Measurements from ENCODE around the gene GAS7. TPM values are rescaled to one million over a fixed set of nuclear protein-coding genes. Genes with fewer than 3 reads are reported as not detected.

Gene GAS7
- total and polyA plus RNA-seq, 3 donors from 2014 or later: 70.2 to 184 (median 152) TPM

- no peaks in the 10 kb centered on the region for H3K27me3 ChIP-seq
- H3K36me3 ChIP-seq (ENCODE audit: low read depth, missing control alignments): no peaks in the 10 kb centered on the region
- no peak overlapping the region for H3K4me3 ChIP-seq
- H3K9me3 ChIP-seq: no peaks in the 10 kb centered on the region
- WGBS, 2 donors: 86 to 90% methylated on average over 12 of the region's 12 CpGs
- H3K27ac ChIP-seq: no peak overlapping the region
- intact Hi-C loops (cut with DNase I; ENCODE audit: low total_unique reads): no loop called here
- H3K4me1 ChIP-seq: no peaks in the 10 kb centered on the region
- TF ChIP-seq POLR2A (IDR thresholded peaks at IDR 0.05) (no peak), CTCF (IDR thresholded peaks at IDR 0.05) (no peak)
- DNase-seq: peak; percentile 37
Measured at GRCh38 chr17:10151667-10152496, 46.5 kb downstream of the GAS7 start.

GRCh38 chr17:10149573-10150399 is 48.6 kb downstream of the GAS7 start:
- intact Hi-C loops (cut with DNase I; ENCODE audit: low total_unique reads): no loop called here
- Histone ChIP-seq H3K27me3 (no peaks in the 10 kb centered on the region), H3K9me3 (no peaks in the 10 kb centered on the region), H3K4me1 (no peaks in the 10 kb centered on the region), H3K4me3 (no peak overlapping the region), H3K27ac (no peak overlapping the region), H3K36me3 (ENCODE audit: low read depth, missing control alignments) (no peaks in the 10 kb centered on the region)
- TF ChIP-seq POLR2A (IDR thresholded peaks at IDR 0.05): no peak
- no peak for TF ChIP-seq CTCF (IDR thresholded peaks at IDR 0.05)
- no peak for DNase-seq
- WGBS, 2 donors: 81 to 86% methylated on average over 8 of the region's 8 CpGs

GRCh38 chr17:10147761-10148415 is 50.5 kb downstream of the GAS7 start:
- WGBS, 2 donors: 81 to 84% methylated on average over 8 of the region's 8 CpGs

GRCh38 chr17:10147040-10147439 is 51.4 kb downstream of the GAS7 start:
- no peaks in the 10 kb centered on the region for H3K9me3 ChIP-seq
- H3K4me3 ChIP-seq: no peak overlapping the region
- TF ChIP-seq POLR2A (IDR thresholded peaks at IDR 0.05): no peak
- no peak for TF ChIP-seq CTCF (IDR thresholded peaks at IDR 0.05)
- 88% methylated on average over 4 of the region's 4 CpGs for WGBS, 2 donors
- H3K27ac ChIP-seq: no peak overlapping the region
- H3K4me1 ChIP-seq: no peaks in the 10 kb centered on the region
- H3K27me3 ChIP-seq: no peaks in the 10 kb centered on the region
- no peak for DNase-seq
- H3K36me3 ChIP-seq (ENCODE audit: low read depth, missing control alignments): no peaks in the 10 kb centered on the region
- intact Hi-C loops (cut with DNase I; ENCODE audit: low total_unique reads): no loop called here

More at GRCh38 chr17:10147761-10148415, 50.5 kb downstream of the GAS7 start:
- no peaks in the 10 kb centered on the region for H3K9me3 ChIP-seq
- H3K4me1 ChIP-seq: no peaks in the 10 kb centered on the region
- no peaks in the 10 kb centered on the region for H3K27me3 ChIP-seq
- H3K36me3 ChIP-seq (ENCODE audit: low read depth, missing control alignments): no peaks in the 10 kb centered on the region
- H3K4me3 ChIP-seq: no peak overlapping the region
- H3K27ac ChIP-seq: no peak overlapping the region
- TF ChIP-seq CTCF (IDR thresholded peaks at IDR 0.05) (no peak), POLR2A (IDR thresholded peaks at IDR 0.05) (no peak)
- DNase-seq: no peak
- intact Hi-C loops (cut with DNase I; ENCODE audit: low total_unique reads): no loop called here
